ENCODE measurements around the gene MYEOV.

- no peak for TF ChIP-seq LEF1 (IDR thresholded peaks at IDR 0.05)
- TF ChIP-seq EZH2 (IDR thresholded peaks at IDR 0.05; ENCODE audit: borderline replicate concordance, low read depth, low read length): no peak
- no peak for TF ChIP-seq CTCF (IDR thresholded peaks at IDR 0.05 in 2 of 3, conservative IDR thresholded peaks at IDR 0.05 in 1 of 3; ENCODE audit: insufficient read depth in 2 of 3, low read depth in 1 of 3, low read length in 3 of 3)
- no peak for TF ChIP-seq RHOXF2B (CRISPR knock-in tag; conservative IDR thresholded peaks at IDR 0.05)
- TF ChIP-seq ESRRA (IDR thresholded peaks at IDR 0.05; ENCODE audit: borderline replicate concordance, low read depth): no peak
- TF ChIP-seq, protein P1, sequence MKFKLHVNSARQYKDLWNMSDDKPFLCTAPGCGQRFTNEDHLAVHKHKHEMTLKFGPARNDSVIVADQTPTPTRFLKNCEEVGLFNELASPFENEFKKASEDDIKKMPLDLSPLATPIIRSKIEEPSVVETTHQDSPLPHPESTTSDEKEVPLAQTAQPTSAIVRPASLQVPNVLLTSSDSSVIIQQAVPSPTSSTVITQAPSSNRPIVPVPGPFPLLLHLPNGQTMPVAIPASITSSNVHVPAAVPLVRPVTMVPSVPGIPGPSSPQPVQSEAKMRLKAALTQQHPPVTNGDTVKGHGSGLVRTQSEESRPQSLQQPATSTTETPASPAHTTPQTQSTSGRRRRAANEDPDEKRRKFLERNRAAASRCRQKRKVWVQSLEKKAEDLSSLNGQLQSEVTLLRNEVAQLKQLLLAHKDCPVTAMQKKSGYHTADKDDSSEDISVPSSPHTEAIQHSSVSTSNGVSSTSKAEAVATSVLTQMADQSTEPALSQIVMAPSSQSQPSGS (CRISPR knock-in tag; IDR thresholded peaks at IDR 0.05): no peak
- no peak for TF ChIP-seq ASH1L (IDR thresholded peaks at IDR 0.05; ENCODE audit: borderline replicate concordance, low read depth, partially characterized antibody)
- TF ChIP-seq MAZ (CRISPR knock-in tag; conservative IDR thresholded peaks at IDR 0.05 in 1 of 2, IDR thresholded peaks at IDR 0.05 in 1 of 2): no peak
- TF ChIP-seq ZNF444 (CRISPR knock-in tag; IDR thresholded peaks at IDR 0.05): no peak
- no peak for TF ChIP-seq HDAC2 (IDR thresholded peaks at IDR 0.05)
Observed at GRCh38 chr11:69343401-69344321, 49.7 kb downstream of the MYEOV start.

Data from K562 (cell line).